ENCODE measurements around the gene SLC35F1.

SLC35F1 gene

DNA sequence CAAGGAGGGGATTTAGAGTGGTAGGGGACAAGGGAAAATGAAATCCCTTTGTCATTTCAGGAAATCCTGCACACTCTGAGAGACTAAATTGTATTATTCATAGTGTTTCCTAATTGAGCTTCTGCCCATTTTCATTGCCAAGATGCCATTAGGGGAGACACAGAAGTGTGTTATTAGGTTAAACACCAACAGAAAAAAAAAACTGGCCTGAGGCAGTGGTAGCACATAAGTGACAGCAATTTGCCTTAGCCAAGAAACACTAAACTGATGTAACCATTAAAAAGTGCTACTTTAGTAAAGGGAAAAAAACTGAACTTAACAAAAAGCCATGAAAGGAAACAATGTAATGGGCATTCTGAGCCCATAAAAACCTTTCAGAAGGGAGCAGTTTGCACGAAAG, 370.6 kb downstream of the SLC35F1 start:
- no peak for DNase-seq (ENCODE audit: low spot score)

GRCh38 chr6:118280210-118280609, 373.1 kb downstream of the SLC35F1 start:
- DNase-seq (ENCODE audit: low spot score) = no peak

- DNase-seq (ENCODE audit: low spot score) = no peak
Observed at GRCh38 chr6:118281291-118281690, 374.2 kb downstream of the SLC35F1 start.

- DNase-seq (ENCODE audit: low spot score) = peak; percentile 17
Observed at GRCh38 chr6:118283766-118284165, 376.7 kb downstream of the SLC35F1 start.

DNA sequence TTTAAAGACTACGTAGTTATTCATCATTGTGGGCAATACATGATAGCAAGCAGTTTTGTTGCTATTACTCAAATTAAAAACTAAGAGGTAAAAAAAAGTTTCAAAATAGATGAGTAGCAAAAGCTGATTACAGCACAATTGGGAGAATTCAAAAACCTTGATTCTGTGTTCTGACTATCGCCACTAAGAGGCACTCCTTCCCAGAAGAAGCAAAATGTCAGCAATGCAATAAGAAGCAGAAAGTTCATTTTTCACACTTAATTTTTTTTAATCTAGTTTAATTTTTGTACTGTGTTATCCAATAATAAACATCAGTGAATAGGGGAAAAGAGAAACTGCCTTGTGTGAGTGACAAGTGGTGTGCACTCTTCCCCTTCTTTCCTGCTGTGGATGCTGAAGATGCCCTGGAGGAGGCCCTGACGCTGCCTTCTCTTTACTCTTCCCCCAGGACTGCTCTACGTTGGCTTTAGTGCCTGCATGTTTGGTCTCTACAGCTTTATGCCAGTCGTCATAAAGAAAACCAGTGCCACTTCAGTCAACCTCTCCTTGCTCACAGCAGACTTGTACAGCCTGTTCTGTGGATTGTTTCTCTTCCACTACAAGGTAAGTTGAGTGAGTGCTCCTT, 377.8 kb downstream of the SLC35F1 start:
- DNase-seq (ENCODE audit: low spot score) = no peak

GRCh38 chr6:118285791-118286190, 378.7 kb downstream of the SLC35F1 start:
- DNase-seq (ENCODE audit: low spot score) = no peak

GRCh38 chr6:118288355-118289124, 381.5 kb downstream of the SLC35F1 start:
- no peak for DNase-seq (ENCODE audit: low spot score)

DNA sequence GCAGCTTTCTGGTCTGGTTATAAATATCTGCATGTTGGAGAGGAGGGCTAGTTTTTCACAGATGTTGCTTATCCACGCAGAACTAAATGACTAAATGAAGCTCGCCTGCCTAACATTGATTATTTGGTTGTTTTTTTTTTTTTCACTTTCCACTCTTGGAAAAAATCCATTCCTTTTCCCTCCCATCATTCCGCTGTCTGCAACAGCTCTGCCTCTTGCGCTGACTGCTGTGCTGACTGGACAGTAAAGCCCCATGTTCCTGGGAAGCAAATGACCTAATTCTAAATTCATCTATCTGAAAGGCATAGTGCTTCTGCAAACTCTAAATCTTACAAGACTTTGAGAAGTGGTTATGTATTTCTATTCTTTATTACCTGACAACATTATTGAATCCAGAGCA, 385.5 kb downstream of the SLC35F1 start:
- no peak for DNase-seq (ENCODE audit: low spot score)

GRCh38 chr6:118294906-118295305, 387.8 kb downstream of the SLC35F1 start:
- DNase-seq (ENCODE audit: low spot score) = no peak

DNA sequence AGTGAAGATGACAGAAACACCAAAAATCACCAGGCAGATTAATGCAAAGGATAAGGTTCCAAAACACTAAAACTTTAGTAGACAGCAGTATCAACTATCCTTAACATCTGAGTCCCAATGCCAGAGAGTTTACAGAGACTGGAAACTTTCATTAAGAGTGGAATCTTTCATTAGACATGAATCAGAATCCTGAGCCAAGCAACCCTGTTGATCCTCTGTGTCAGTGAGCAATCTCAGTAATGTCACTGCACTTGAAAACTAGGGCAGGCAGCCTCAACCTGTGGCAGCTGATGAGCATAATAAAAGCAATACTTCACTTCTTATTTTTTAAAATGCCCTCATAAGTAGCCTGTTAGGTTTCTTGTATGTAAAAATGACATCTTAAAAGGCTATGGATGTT, 388.3 kb downstream of the SLC35F1 start:
- no peak for DNase-seq (ENCODE audit: low spot score)

- DNase-seq (ENCODE audit: low spot score) = no peak
Observed at GRCh38 chr6:118296129-118296901, 389.3 kb downstream of the SLC35F1 start.

DNA sequence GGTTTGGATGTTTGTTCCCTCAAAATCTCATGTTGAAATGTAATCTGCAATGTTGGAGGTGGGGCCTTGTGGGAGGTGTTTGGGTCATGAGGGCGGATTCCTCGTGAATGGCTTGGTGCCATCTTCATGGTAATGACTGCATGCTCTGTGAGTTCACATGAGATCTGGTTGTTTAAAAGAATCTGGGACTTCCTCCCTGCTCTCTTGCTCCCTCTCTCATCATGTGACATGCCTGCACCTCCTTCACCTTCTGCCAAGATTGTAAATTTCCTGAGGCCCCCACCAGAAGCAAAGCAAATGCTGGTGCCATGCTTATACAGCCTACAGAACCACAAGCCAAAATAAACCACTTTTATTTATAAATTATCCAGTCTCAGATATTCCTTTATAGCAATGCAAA, 390.8 kb downstream of the SLC35F1 start:
- DNase-seq (ENCODE audit: low spot score) = no peak

- DNase-seq (ENCODE audit: low spot score) = no peak
Observed at GRCh38 chr6:118298476-118299427, 391.7 kb downstream of the SLC35F1 start.

- DNase-seq (ENCODE audit: low spot score) = no peak
Observed at GRCh38 chr6:118299457-118299856, 392.4 kb downstream of the SLC35F1 start.

DNA sequence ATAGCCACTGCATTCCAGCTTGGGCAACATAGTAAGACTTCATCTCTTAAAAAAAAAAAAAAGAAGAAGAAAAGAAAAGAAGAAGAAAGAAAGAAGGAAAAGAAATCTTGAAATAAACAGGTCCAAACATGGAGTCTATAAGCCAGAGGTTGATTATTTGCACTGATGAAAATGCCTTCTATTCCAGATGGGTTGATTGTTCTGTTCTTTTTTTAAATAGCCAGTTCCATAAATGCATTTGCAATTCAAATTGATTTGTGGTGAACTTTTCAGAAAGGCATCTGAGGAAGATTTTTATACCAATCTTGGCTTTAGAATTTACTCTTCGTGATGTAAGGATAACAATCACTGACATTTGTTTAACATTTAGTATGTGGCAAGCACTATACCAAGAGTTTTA, 397.3 kb downstream of the SLC35F1 start:
- DNase-seq (ENCODE audit: low spot score) = no peak

DNA sequence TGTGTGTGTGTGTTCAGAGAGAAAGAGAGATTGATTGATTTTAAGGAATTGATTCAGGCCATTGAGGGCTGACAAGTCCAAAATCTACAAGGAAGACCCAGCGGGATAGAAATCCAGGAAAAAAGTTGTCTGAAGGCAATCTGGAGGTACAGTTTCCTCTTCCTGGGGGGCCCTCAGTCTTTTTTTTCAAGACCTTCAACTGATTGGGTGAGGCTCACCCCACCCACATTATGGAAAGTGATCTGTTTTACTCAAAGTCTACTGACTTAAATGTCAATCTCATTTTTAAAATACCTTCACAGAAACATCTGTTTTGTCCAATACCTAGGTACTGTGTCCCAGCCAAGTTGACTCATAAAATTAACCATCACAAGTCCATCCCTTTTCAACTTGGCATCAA, 398.0 kb downstream of the SLC35F1 start:
- no peak for DNase-seq (ENCODE audit: low spot score)

DNA sequence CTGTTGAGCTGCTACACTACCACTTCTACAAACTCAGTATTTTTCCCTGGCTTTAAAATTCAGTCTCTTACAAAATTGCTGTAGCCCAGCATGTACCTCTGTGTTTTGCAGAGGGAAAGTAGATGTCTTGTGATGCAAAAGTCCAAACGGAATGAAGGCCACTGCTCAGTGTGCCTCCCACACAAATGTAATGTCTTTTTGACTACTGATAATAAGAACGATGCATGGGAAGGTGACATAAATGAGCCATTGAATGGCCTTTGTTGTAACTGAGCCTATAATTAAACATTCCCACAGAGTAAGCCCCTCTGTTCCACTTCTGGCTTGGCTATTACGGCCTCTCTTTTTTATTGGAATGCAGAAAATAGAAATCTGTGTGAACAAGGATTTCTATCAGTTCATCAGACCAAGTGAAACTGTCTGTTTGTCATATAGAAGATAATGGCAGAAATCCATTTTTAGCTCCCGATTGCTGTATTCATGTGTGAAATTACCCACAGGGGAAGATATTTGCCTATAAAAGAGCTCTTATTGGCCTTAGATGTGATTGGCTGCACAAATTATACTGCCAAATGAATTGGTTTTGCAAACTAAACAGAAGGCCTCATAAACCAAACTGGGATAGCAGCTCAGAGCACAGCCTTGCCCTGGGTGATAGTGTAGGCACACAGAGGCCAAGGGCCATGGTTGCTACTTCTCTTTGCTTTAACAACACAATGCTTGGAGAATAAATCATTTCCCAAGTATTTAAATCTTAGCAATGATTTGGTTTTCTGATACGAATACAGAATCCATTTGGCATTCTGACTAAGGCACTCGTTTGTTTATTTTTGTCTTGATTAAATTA, 399.6 kb downstream of the SLC35F1 start:
- no peak for DNase-seq (ENCODE audit: low spot score)

GRCh38 chr6:118307581-118307980, 400.5 kb downstream of the SLC35F1 start:
- no peak for DNase-seq (ENCODE audit: low spot score)

GRCh38 chr6:118309337-118310093, 402.5 kb downstream of the SLC35F1 start:
- DNase-seq (ENCODE audit: low spot score) = no peak

GRCh38 chr6:118313208-118313607, 406.1 kb downstream of the SLC35F1 start:
- no peak for DNase-seq (ENCODE audit: low spot score)

All from HuH-7 (cell line).